Measurements from ENCODE around the gene COX5A. TPM values are rescaled to one million over a fixed set of nuclear protein-coding genes. Genes with fewer than 3 reads are reported as not detected.

Gene COX5A
- total and polyA plus RNA-seq, 2 donors (not counting 1 experiment from before 2014, with no cell fraction given): 53.3 to 77.3 TPM

GRCh38 chr15:74928771-74929198, 9.1 kb downstream of the COX5A start:
- Histone ChIP-seq H4K20me1 (ENCODE audit: control insufficient read depth, insufficient read depth, low read length, poor library complexity, severe bottlenecking) (peaks cover 8% of the 10 kb centered on the region), H3K4me1 (ENCODE audit: control insufficient read depth in 2 of 2, insufficient read depth in 2 of 2, low read length in 2 of 2) (peaks cover 3 to 8% of the 10 kb centered on the region in 2 donors), H3K4me3 (ENCODE audit: control extremely low read depth in 1 of 5, extremely low read depth in 1 of 5, insufficient read depth in 1 of 5, low read depth in 2 of 5, low read length in 4 of 5) (no peak overlapping the region), H3K79me2 (ENCODE audit: control insufficient read depth, insufficient read depth, low read length) (peaks cover 47% of the 10 kb centered on the region), H3K36me3 (replicated peaks in 1 of 2; ENCODE audit: control extremely low read depth in 1 of 2, control insufficient read depth in 1 of 2, extremely low read depth in 1 of 2, insufficient read depth in 2 of 2, low read length in 1 of 2) (peaks cover 0 to 40% of the 10 kb centered on the region in 2 experiments), H3K27ac (ENCODE audit: low read length in 2 of 2) (no peak overlapping the region), H3K9ac (ENCODE audit: low read length) (no peak overlapping the region), H3K4me2 (replicated peaks; ENCODE audit: low read depth, low read length, poor library complexity, severe bottlenecking) (no peak overlapping the region), H3K9me3 (ENCODE audit: control extremely low read depth in 1 of 3, control insufficient read depth in 2 of 3, insufficient read depth in 1 of 3, low read length in 2 of 3) (no peaks in the 10 kb centered on the region), H2AFZ (ENCODE audit: insufficient read depth, low read depth, low read length, poor library complexity, severe bottlenecking) (no peak overlapping the region), H3K27me3 (replicated peaks in 1 of 4; ENCODE audit: control extremely low read depth in 1 of 4, control insufficient read depth in 3 of 4, insufficient read depth in 4 of 4, low read length in 3 of 4) (no peaks in the 10 kb centered on the region)
- TF ChIP-seq CTCF (IDR thresholded peaks at IDR 0.05) (no peak), EZH2 (IDR thresholded peaks at IDR 0.05; ENCODE audit: borderline replicate concordance, insufficient read depth, low read depth, low read length, poor library complexity, severe bottlenecking) (no peak)
- 100% methylated on average over 4 of the region's 5 CpGs for WGBS (ENCODE audit: insufficient coverage)
- no peak for ATAC-seq (ENCODE audit: low read depth)
- no peaks in the 10 kb centered on the region for H3K27me3 Mint-ChIP-seq
- H3K27ac Mint-ChIP-seq: no peak overlapping the region
- no peaks in the 10 kb centered on the region for H3K9me3 Mint-ChIP-seq (ENCODE audit: insufficient read depth)
- no peak overlapping the region for H3K4me3 Mint-ChIP-seq
- CTCF ChIA-PET: no interaction called here
- DNase-seq: no peak
- POLR2A ChIA-PET: no interaction called here
- H3K4me1 Mint-ChIP-seq: peaks cover 15% of the 10 kb centered on the region
- intact Hi-C loops (cut with micrococcal nuclease): no loop called here

GRCh38 chr15:74924525-74924924, 13.3 kb downstream of the COX5A start:
- Histone ChIP-seq H3K9me3 (ENCODE audit: control extremely low read depth in 1 of 3, control insufficient read depth in 2 of 3, insufficient read depth in 1 of 3, low read length in 2 of 3) (no peaks in the 10 kb centered on the region), H3K27me3 (replicated peaks in 1 of 4; ENCODE audit: control extremely low read depth in 1 of 4, control insufficient read depth in 3 of 4, insufficient read depth in 4 of 4, low read length in 3 of 4) (no peaks in the 10 kb centered on the region), H3K9ac (ENCODE audit: low read length) (no peak overlapping the region), H4K20me1 (ENCODE audit: control insufficient read depth, insufficient read depth, low read length, poor library complexity, severe bottlenecking) (peaks cover 8% of the 10 kb centered on the region), H3K27ac (ENCODE audit: low read length in 2 of 2) (no peak overlapping the region), H3K4me3 (ENCODE audit: control extremely low read depth in 1 of 5, extremely low read depth in 1 of 5, insufficient read depth in 1 of 5, low read depth in 2 of 5, low read length in 4 of 5) (no peak overlapping the region), H3K36me3 (replicated peaks in 1 of 2; ENCODE audit: control extremely low read depth in 1 of 2, control insufficient read depth in 1 of 2, extremely low read depth in 1 of 2, insufficient read depth in 2 of 2, low read length in 1 of 2) (peaks cover 2 to 64% of the 10 kb centered on the region in 2 experiments), H2AFZ (ENCODE audit: insufficient read depth, low read depth, low read length, poor library complexity, severe bottlenecking) (no peak overlapping the region), H3K4me2 (replicated peaks; ENCODE audit: low read depth, low read length, poor library complexity, severe bottlenecking) (no peak overlapping the region), H3K79me2 (ENCODE audit: control insufficient read depth, insufficient read depth, low read length) (peaks cover 9% of the 10 kb centered on the region), H3K4me1 (ENCODE audit: control insufficient read depth in 2 of 2, insufficient read depth in 2 of 2, low read length in 2 of 2) (no peaks in the 10 kb centered on the region)
- POLR2A ChIA-PET: no interaction called here
- ATAC-seq (ENCODE audit: low read depth) (no peak), DNase-seq (no peak)
- H3K27me3 Mint-ChIP-seq: no peaks in the 10 kb centered on the region
- H3K27ac Mint-ChIP-seq: no peak overlapping the region
- no peak for TF ChIP-seq CTCF (IDR thresholded peaks at IDR 0.05)
- TF ChIP-seq EZH2 (IDR thresholded peaks at IDR 0.05; ENCODE audit: borderline replicate concordance, insufficient read depth, low read depth, low read length, poor library complexity, severe bottlenecking): no peak
- no peak overlapping the region for H3K4me3 Mint-ChIP-seq
- H3K4me1 Mint-ChIP-seq: no peaks in the 10 kb centered on the region
- WGBS (ENCODE audit: insufficient coverage): no CpG with 5 or more reads among the region's 3 CpGs
- intact Hi-C loops (cut with micrococcal nuclease): no loop called here
- CTCF ChIA-PET: interaction anchor here (1.0 kb wide), 2 partner anchors 18 to 22 kb away, joined by 3 to 4 read pairs; partner anchors contain the start of gene FAM219B
- H3K9me3 Mint-ChIP-seq (ENCODE audit: insufficient read depth): no peaks in the 10 kb centered on the region
